Measurements from ENCODE around the gene GGACT. TPM values are rescaled to one million over a fixed set of nuclear protein-coding genes. Genes with fewer than 3 reads are reported as not detected.
A peak's percentile ranks its signal among the peaks of the same experiment; 100 is the strongest.

Gene GGACT
- total and polyA plus RNA-seq, 2 of the 8 experiments (the other 6 are each of a cell fraction or from before 2014, with no cell fraction given), result 1.1 to 1.5 TPM

DNA sequence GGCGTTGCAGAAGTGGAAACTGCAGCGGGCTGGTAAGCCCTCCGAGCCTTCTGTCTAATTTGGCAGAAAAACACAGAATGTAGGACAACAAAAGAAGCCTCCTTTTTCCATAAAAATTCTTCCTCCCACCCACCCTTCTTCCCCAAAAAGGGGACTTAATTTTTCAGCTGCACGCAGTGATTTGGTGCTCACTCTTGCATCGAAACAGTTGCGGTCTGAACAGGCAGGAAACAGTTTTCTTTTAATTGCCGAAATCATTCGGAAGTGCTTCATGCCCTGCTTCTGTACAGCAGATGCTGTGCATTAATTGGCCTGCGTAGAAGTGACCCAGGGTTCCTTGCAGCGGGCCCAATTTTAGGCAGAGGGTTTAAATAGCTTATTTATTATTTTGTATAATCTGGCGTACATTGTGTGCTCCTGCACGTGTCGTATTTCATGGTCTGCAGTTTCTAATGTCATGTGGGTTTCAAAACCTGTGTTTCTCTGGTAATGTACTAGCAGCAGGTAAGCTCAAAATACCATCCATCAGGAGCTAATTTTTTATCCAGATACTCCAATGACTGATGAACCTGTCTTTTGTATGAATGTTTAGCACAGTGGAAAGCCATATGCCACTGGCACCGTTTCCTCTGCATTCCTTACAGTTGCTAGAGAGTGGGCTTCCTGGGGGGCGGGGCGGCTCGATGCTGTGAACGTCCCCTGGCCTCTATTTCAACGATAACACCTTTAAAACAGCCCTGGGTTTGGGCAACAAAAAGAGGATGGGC lies 66.6 kb downstream of the GGACT start:
- ChIA-PET POLR2A (ENCODE audit: partially characterized antibody) (interaction anchor here (1.1 kb wide), 1 partner anchor 857 kb away, joined by 3 read pairs; no protein-coding TSS in a partner anchor), CTCF (ENCODE audit: partially characterized antibody) (interaction anchor here (0.8 to 1.7 kb wide), 6 partner anchors 8 to 614 kb away, joined by 3 to 6 read pairs (median 3); no protein-coding TSS in a partner anchor)
- Histone ChIP-seq H3K4ac (replicated peaks; ENCODE audit: insufficient read length, low read depth, low read length) (no peak overlapping the region), H3K56ac (replicated peaks; ENCODE audit: insufficient read length, low read depth, low read length) (no peak overlapping the region), H3K4me2 (ENCODE audit: insufficient read depth in 1 of 2, low read depth in 2 of 2, low read length in 2 of 2) (0 out of 4 replicates have a peak overlapping the region, but pooled peaks of 1 of the 2 experiments have one; percentile 46), H3K9me3 (ENCODE audit: insufficient read depth in 2 of 2, low read depth in 1 of 2, low read length in 1 of 2) (no peaks in the 10 kb centered on the region), H3K18ac (ENCODE audit: extremely low read depth, low read length) (no peak overlapping the region; the same call in 1 of the 2 replicates), H3K79me2 (ENCODE audit: control insufficient read depth in 1 of 2, insufficient read depth in 2 of 2, low read length in 2 of 2) (no peaks in the 10 kb centered on the region), H3K79me1 (ENCODE audit: low read depth, low read length) (no peaks in the 10 kb centered on the region), H2BK12ac (ENCODE audit: low read depth, low read length) (peak overlapping the region; percentile 30; the same call in 1 of the 2 replicates), H2BK120ac (replicated peaks; ENCODE audit: low read depth, low read length) (no peak overlapping the region), H2BK15ac (ENCODE audit: low read length) (no peak overlapping the region), H3K4me1 (replicated peaks in 1 of 4; ENCODE audit: control insufficient read depth in 3 of 4, insufficient read depth in 4 of 4, low read length in 3 of 4) (peaks cover 4 to 21% (median 15%) of the 10 kb centered on the region in 4 experiments), H4K91ac (replicated peaks; ENCODE audit: insufficient read length, low read length) (no peak overlapping the region), H3K23ac (ENCODE audit: insufficient read length) (no peak overlapping the region), H3K4me3 (ENCODE audit: extremely low read depth in 1 of 4, insufficient read depth in 2 of 4, low read depth in 3 of 4, low read length in 4 of 4) (no peak overlapping the region), H3K36me3 (ENCODE audit: control insufficient read depth in 2 of 4, insufficient read depth in 4 of 4, low read length in 3 of 4) (no peaks in the 10 kb centered on the region), H4K8ac (ENCODE audit: extremely low read depth, insufficient read depth, low read length) (no peak overlapping the region), H3K9ac (replicated peaks in 1 of 4; ENCODE audit: extremely low read depth in 1 of 4, low read depth in 3 of 4, low read length in 3 of 4) (no peak overlapping the region), H3K27me3 (replicated peaks in 1 of 4; ENCODE audit: control insufficient read depth in 3 of 4, extremely low read depth in 1 of 4, insufficient read depth in 3 of 4, low read length in 3 of 4) (no peaks in the 10 kb centered on the region), H3K23me2 (ENCODE audit: low read depth, low read length) (no peaks in the 10 kb centered on the region), H2BK20ac (ENCODE audit: low read length) (no peak overlapping the region; the same call in 1 of the 2 replicates), H2BK5ac (ENCODE audit: low read depth, low read length) (peak overlapping the region; percentile 5; the same call in 1 of the 2 replicates), H2AK5ac (ENCODE audit: low read depth, low read length) (no peak overlapping the region; the same call in 1 of the 2 replicates), H3K27ac (ENCODE audit: low read depth, low read length) (no peak overlapping the region), H4K5ac (ENCODE audit: insufficient read length, low read depth, low read length) (peak overlapping the region; percentile 24), H3K14ac (ENCODE audit: insufficient read length) (no peak overlapping the region), H2AFZ (ENCODE audit: low read length) (no peak overlapping the region), H4K20me1 (replicated peaks in 1 of 2; ENCODE audit: control insufficient read depth in 1 of 2, insufficient read depth in 2 of 2, low read length in 2 of 2) (no peaks in the 10 kb centered on the region)
- FAIRE-seq (no peak), DNase-seq (ENCODE audit: low read depth in 1 of 2, low spot score in 2 of 2) (no peak)
- WGBS, 2 experiments (ENCODE audit: extremely low coverage in 1 of 2, insufficient coverage in 1 of 2, insufficient read length in 1 of 2, insufficient replicate concordance in 2 of 2, low coverage in 1 of 2, low lambda C conversion rate in 2 of 2, missing lambda C conversion rate in 1 of 2), result 87% methylated on average over 19 of the region's 19 CpGs; no CpG with 5 or more reads in 1 of the 2 experiments
- TF ChIP-seq TCF12 (IDR thresholded peaks at IDR 0.05; ENCODE audit: low read depth, low read length), result no peak
- TF ChIP-seq MAX (IDR thresholded peaks at IDR 0.05), result no peak
- no peak for TF ChIP-seq SUZ12 (IDR thresholded peaks at IDR 0.05; ENCODE audit: low read length)
- no peak for TF ChIP-seq BRCA1 (IDR thresholded peaks at IDR 0.05; ENCODE audit: low read depth, low read length)
- no peak for TF ChIP-seq GTF2F1 (IDR thresholded peaks at IDR 0.05; ENCODE audit: borderline replicate concordance, low read depth, low read length)
- TF ChIP-seq KDM4A (IDR thresholded peaks at IDR 0.05; ENCODE audit: low read depth, low read length, severe bottlenecking), result no peak
- TF ChIP-seq ATF2 (IDR thresholded peaks at IDR 0.05; ENCODE audit: low read length), result no peak
- TF ChIP-seq HDAC6 (IDR thresholded peaks at IDR 0.05; ENCODE audit: low read depth, low read length), result no peak
- no peak for TF ChIP-seq CTBP2 (IDR thresholded peaks at IDR 0.05; ENCODE audit: borderline replicate concordance, insufficient read depth, insufficient read length, low read length)
- TF ChIP-seq RFX5 (IDR thresholded peaks at IDR 0.05; ENCODE audit: borderline replicate concordance, low read depth, low read length), result no peak

Measured in H1 (cell line).